Karpas-422 (cell line): Measurements from ENCODE around the gene SDHC. TPM values are rescaled to one million over a fixed set of nuclear protein-coding genes. Genes with fewer than 3 reads are reported as not detected.
A peak's percentile ranks its signal among the peaks of the same experiment; 100 is the strongest.

Source experiments
- DNase-seq: peaks from one replicate; pipeline ENCODE4 v3.0.0-alpha.2; 2015
- H2AFZ ChIP-seq: fragments of 200-600 bp; sonication (generic); 2 replicates; pipeline ENCODE4 v1.6.1; 2014; ENCODE audit warnings: antibody characterized with exemption, low read length, mixed read lengths
- H3K27ac ChIP-seq: fragments of 200-600 bp; sonication (generic); 2 replicates; pipeline ENCODE4 v1.5.1; 2014; ENCODE audit warnings: mild to moderate bottlenecking, low read length, moderate library complexity
- H3K27me3 ChIP-seq: fragments of 200-600 bp; sonication (generic); 2 replicates; pipeline ENCODE4 v1.6.1; 2014; ENCODE audit warnings: low read length, mixed read lengths
- H3K36me3 ChIP-seq: fragments of 200-600 bp; sonication (generic); 2 replicates; pipeline ENCODE4 v1.6.1; 2014; ENCODE audit warnings: low read length, mixed read lengths; ENCODE audit not compliant: insufficient read depth
- H3K4me1 ChIP-seq: fragments of 200-600 bp; sonication (generic); 2 replicates; pipeline ENCODE4 v1.6.1; 2014; ENCODE audit warnings: mild to moderate bottlenecking, low read length, mixed read lengths
- H3K4me2 ChIP-seq: fragments of 200-600 bp; sonication (generic); 2 replicates; pipeline ENCODE4 v1.6.1; 2014; ENCODE audit warnings: low read length, low read depth, mild to moderate bottlenecking; ENCODE audit not compliant: poor library complexity, severe bottlenecking
- H3K4me3 ChIP-seq: fragments of 200-600 bp; sonication (generic); 2 replicates; pipeline ENCODE4 v1.5.1; 2014; ENCODE audit warnings: mild to moderate bottlenecking, antibody characterized with exemption, low read length, mixed read lengths
- H3K79me2 ChIP-seq: fragments of 200-600 bp; sonication (generic); 2 replicates; pipeline ENCODE4 v1.6.1; 2014; ENCODE audit warnings: mild to moderate bottlenecking, low read length, mixed read lengths
- H3K9ac ChIP-seq: fragments of 200-600 bp; sonication (generic); 2 replicates; pipeline ENCODE4 v1.6.0; 2014; ENCODE audit warnings: low read length
- H3K9me2 ChIP-seq: fragments of 200-600 bp; sonication (generic), shearing (Covaris generic); replicated peaks from 2 replicates; pipeline ENCODE4 v1.6.0; 2014; ENCODE audit warnings: mild to moderate bottlenecking, low read length, moderate library complexity; ENCODE audit not compliant: insufficient read depth
- H3K9me3 ChIP-seq: fragments of 300-700, 200-600 bp; sonication (generic); 2 replicates; pipeline ENCODE4 v1.6.1; 2014; ENCODE audit warnings: low read length, mixed read lengths
- H4K20me1 ChIP-seq: fragments of 200-600 bp; sonication (generic); 2 replicates; pipeline ENCODE4 v1.6.1; 2014; ENCODE audit warnings: mild to moderate bottlenecking, antibody characterized with exemption, low read length, low read depth; ENCODE audit not compliant: insufficient read depth
- total RNA-seq: library from RNA; depleted of rRNA; stranded (reverse); fragments of >200 nt; shearing (Covaris generic); gene quantifications from 2 replicates; pipeline ENCODE4 v1.2.3, GENCODE V29; 2014; ENCODE audit warnings: low replicate concordance

The SDHC gene
- total RNA-seq, 1 experiment from 2014 or later, result 48.8 TPM

- H2AFZ ChIP-seq, result peak overlapping the region; percentile 91; the same call in 1 of the 2 replicates
- H3K9me3 ChIP-seq, result no peaks in the 10 kb centered on the region
- no peaks in the 10 kb centered on the region for H3K36me3 ChIP-seq
- peaks cover 34% of the 10 kb centered on the region for H3K4me1 ChIP-seq
- H3K27ac ChIP-seq, result no peak overlapping the region
- peak overlapping the region; percentile 89 for H3K9ac ChIP-seq
- H3K4me2 ChIP-seq, result peak overlapping the region; percentile 95
- no peaks in the 10 kb centered on the region for H3K27me3 ChIP-seq
- H3K4me3 ChIP-seq, result peak overlapping the region; percentile 94
- no peak for DNase-seq
- peaks cover 3% of the 10 kb centered on the region; the same call in 1 of the 2 replicates for H3K79me2 ChIP-seq
- no peaks in the 10 kb centered on the region for H3K9me2 ChIP-seq
- no peaks in the 10 kb centered on the region for H4K20me1 ChIP-seq
These were observed 9.0 kb upstream of the SDHC start for GRCh38 chr1:161304927-161305866.

- H3K4me1 ChIP-seq, result peaks cover 34% of the 10 kb centered on the region
- H3K9ac ChIP-seq, result peak overlapping the region; percentile 89
- no peaks in the 10 kb centered on the region for H4K20me1 ChIP-seq
- peaks cover 3% of the 10 kb centered on the region; the same call in 1 of the 2 replicates for H3K79me2 ChIP-seq
- peak overlapping the region; percentile 94 for H3K4me3 ChIP-seq
- no peaks in the 10 kb centered on the region for H3K9me3 ChIP-seq
- no peaks in the 10 kb centered on the region for H3K27me3 ChIP-seq
- no peak overlapping the region for H3K27ac ChIP-seq
- no peaks in the 10 kb centered on the region for H3K36me3 ChIP-seq
- peak overlapping the region; percentile 91 for H2AFZ ChIP-seq
- peak overlapping the region; percentile 95 for H3K4me2 ChIP-seq
- H3K9me2 ChIP-seq, result no peaks in the 10 kb centered on the region
- DNase-seq, result peak; percentile 93
These were observed 8.2 kb upstream of the SDHC start for GRCh38 chr1:161305867-161306519.

- Histone ChIP-seq H3K9me3 (no peaks in the 10 kb centered on the region), H3K79me2 (peaks cover 3% of the 10 kb centered on the region; the same call in 1 of the 2 replicates), H3K27me3 (no peaks in the 10 kb centered on the region), H3K4me2 (peak overlapping the region; percentile 95), H3K4me1 (peaks cover 34% of the 10 kb centered on the region), H3K9ac (peak overlapping the region; percentile 36; the same call in 1 of the 2 replicates), H4K20me1 (no peaks in the 10 kb centered on the region), H3K36me3 (no peaks in the 10 kb centered on the region), H3K9me2 (no peaks in the 10 kb centered on the region), H3K27ac (no peak overlapping the region), H2AFZ (peak overlapping the region; percentile 42; the same call in 1 of the 2 replicates), H3K4me3 (no peak overlapping the region; the same call in 1 of the 2 replicates)
- DNase-seq, result peak; percentile 66
These were observed 6.9 kb upstream of the SDHC start for GRCh38 chr1:161307230-161307768.

- Histone ChIP-seq H3K9me3 (no peaks in the 10 kb centered on the region), H3K36me3 (no peaks in the 10 kb centered on the region), H3K4me1 (peaks cover 39% of the 10 kb centered on the region), H3K9me2 (no peaks in the 10 kb centered on the region), H3K79me2 (peaks cover 3% of the 10 kb centered on the region; the same call in 1 of the 2 replicates), H3K4me3 (no peak overlapping the region), H3K9ac (no peak overlapping the region), H3K4me2 (no peak overlapping the region), H2AFZ (no peak overlapping the region), H4K20me1 (no peaks in the 10 kb centered on the region), H3K27me3 (no peaks in the 10 kb centered on the region), H3K27ac (no peak overlapping the region)
- no peak for DNase-seq
These were observed 6.1 kb upstream of the SDHC start for GRCh38 chr1:161307892-161308638.

GRCh38 chr1:161309868-161310267 is 4.3 kb upstream of the SDHC start, which contains the start of gene MPZ:
Gene MPZ (minus strand): TSS chr1:161309968. CDS start chr1:161309905, 63 bp downstream.
- Histone ChIP-seq H3K4me2 (no peak within 1 kb of the TSS), H3K9me2 (no peaks in the 10 kb centered on the region), H2AFZ (no peak within 1 kb of the TSS), H3K4me3 (no peak within 1 kb of the TSS), H3K4me1 (peaks cover 37% of the 10 kb centered on the region), H3K79me2 (peaks cover 6% of the 10 kb centered on the region), H3K9ac (no peak within 1 kb of the TSS), H3K27me3 (no peaks in the 10 kb centered on the region), H3K36me3 (no peaks in the 10 kb centered on the region), H3K27ac (no peak within 1 kb of the TSS), H3K9me3 (no peaks in the 10 kb centered on the region), H4K20me1 (no peaks in the 10 kb centered on the region)
- no peak for DNase-seq

- no peak overlapping the region for H3K4me3 ChIP-seq
- no peak overlapping the region for H3K27ac ChIP-seq
- H3K4me2 ChIP-seq, result no peak overlapping the region
- H3K27me3 ChIP-seq, result no peaks in the 10 kb centered on the region
- H2AFZ ChIP-seq, result no peak overlapping the region
- no peaks in the 10 kb centered on the region for H3K9me3 ChIP-seq
- H3K9ac ChIP-seq, result no peak overlapping the region
- no peaks in the 10 kb centered on the region for H3K9me2 ChIP-seq
- peaks cover 39% of the 10 kb centered on the region for H3K4me1 ChIP-seq
- DNase-seq, result no peak
- no peaks in the 10 kb centered on the region for H3K36me3 ChIP-seq
- H3K79me2 ChIP-seq, result peaks cover 19% of the 10 kb centered on the region
- H4K20me1 ChIP-seq, result no peaks in the 10 kb centered on the region
These were observed 2.5 kb upstream of the SDHC start for GRCh38 chr1:161311595-161312181.

GRCh38 chr1:161313554-161314200 is 504 bp upstream of the SDHC start:
- Histone ChIP-seq H3K9ac (peak overlapping the region; percentile 95), H3K27me3 (no peaks in the 10 kb centered on the region), H4K20me1 (no peaks in the 10 kb centered on the region), H3K9me2 (no peaks in the 10 kb centered on the region), H3K4me2 (peak overlapping the region; percentile 100), H3K4me1 (peaks cover 34% of the 10 kb centered on the region), H2AFZ (peak overlapping the region; percentile 85), H3K9me3 (no peaks in the 10 kb centered on the region), H3K27ac (no peak overlapping the region), H3K4me3 (peak overlapping the region; percentile 95), H3K79me2 (peaks cover 25% of the 10 kb centered on the region), H3K36me3 (no peaks in the 10 kb centered on the region)
- no peak for DNase-seq
